ENCODE data around the gene CHST2.

The CHST2 gene

GRCh38 chr3:143088835-143089234 is 30.7 kb upstream of the CHST2 start:
- no peak for DNase-seq (ENCODE audit: low read depth)
- no peak for TF ChIP-seq POLR2A (IDR thresholded peaks at IDR 0.05; ENCODE audit: extremely low read depth, insufficient read length)
- no peak overlapping the region for H3K4me3 ChIP-seq (ENCODE audit: low read depth, low read length)

- no peak overlapping the region for H3K4me3 ChIP-seq (ENCODE audit: low read depth, low read length)
- TF ChIP-seq POLR2A (IDR thresholded peaks at IDR 0.05; ENCODE audit: extremely low read depth, insufficient read length) (no peak), MYC (IDR thresholded peaks at IDR 0.05; ENCODE audit: low read depth, low read length) (no peak), CTCF (IDR thresholded peaks at IDR 0.05; ENCODE audit: low read depth, low read length) (no peak), MAX (IDR thresholded peaks at IDR 0.05; ENCODE audit: low read depth, low read length) (no peak)
- no peak for DNase-seq (ENCODE audit: low read depth)
Measured at GRCh38 chr3:143089965-143090364, 29.6 kb upstream of the CHST2 start.

GRCh38 chr3:143090486-143090885 is 29.1 kb upstream of the CHST2 start:
- H3K4me3 ChIP-seq (ENCODE audit: low read depth, low read length), result no peak overlapping the region
- DNase-seq (ENCODE audit: low read depth), result no peak
- TF ChIP-seq CTCF (IDR thresholded peaks at IDR 0.05; ENCODE audit: low read depth, low read length) (no peak), MYC (IDR thresholded peaks at IDR 0.05; ENCODE audit: low read depth, low read length) (no peak), MAX (IDR thresholded peaks at IDR 0.05; ENCODE audit: low read depth, low read length) (no peak), POLR2A (IDR thresholded peaks at IDR 0.05; ENCODE audit: extremely low read depth, insufficient read length) (no peak)

GRCh38 chr3:143090976-143091837 is 28.4 kb upstream of the CHST2 start:
- TF ChIP-seq MYC (IDR thresholded peaks at IDR 0.05; ENCODE audit: low read depth, low read length) (no peak), MAX (IDR thresholded peaks at IDR 0.05; ENCODE audit: low read depth, low read length) (no peak), CTCF (IDR thresholded peaks at IDR 0.05; ENCODE audit: low read depth, low read length) (no peak), POLR2A (IDR thresholded peaks at IDR 0.05; ENCODE audit: extremely low read depth, insufficient read length) (no peak)
- no peak overlapping the region for H3K4me3 ChIP-seq (ENCODE audit: low read depth, low read length)
- DNase-seq (ENCODE audit: low read depth), result no peak

GRCh38 chr3:143092191-143092590 is 27.4 kb upstream of the CHST2 start:
- no peak for DNase-seq (ENCODE audit: low read depth)
- TF ChIP-seq POLR2A (IDR thresholded peaks at IDR 0.05; ENCODE audit: extremely low read depth, insufficient read length) (no peak), CTCF (IDR thresholded peaks at IDR 0.05; ENCODE audit: low read depth, low read length) (no peak), MYC (IDR thresholded peaks at IDR 0.05; ENCODE audit: low read depth, low read length) (no peak), MAX (IDR thresholded peaks at IDR 0.05; ENCODE audit: low read depth, low read length) (no peak)
- no peak overlapping the region for H3K4me3 ChIP-seq (ENCODE audit: low read depth, low read length)

GRCh38 chr3:143095813-143096212 is 23.8 kb upstream of the CHST2 start:
- TF ChIP-seq CTCF (IDR thresholded peaks at IDR 0.05; ENCODE audit: low read depth, low read length) (no peak), POLR2A (IDR thresholded peaks at IDR 0.05; ENCODE audit: extremely low read depth, insufficient read length) (no peak), MYC (IDR thresholded peaks at IDR 0.05; ENCODE audit: low read depth, low read length) (no peak), MAX (IDR thresholded peaks at IDR 0.05; ENCODE audit: low read depth, low read length) (no peak)
- no peak for DNase-seq (ENCODE audit: low read depth)
- no peak overlapping the region for H3K4me3 ChIP-seq (ENCODE audit: low read depth, low read length)
